ENCODE measurements around the gene ATP8A2. TPM values are rescaled to one million over a fixed set of nuclear protein-coding genes. Genes with fewer than 3 reads are reported as not detected.

The ATP8A2 gene
- total and polyA plus RNA-seq, 2 of the 8 experiments (the other 6 are each of a cell fraction or from before 2014, with no cell fraction given), result 2.4 to 8.3 TPM

DNA sequence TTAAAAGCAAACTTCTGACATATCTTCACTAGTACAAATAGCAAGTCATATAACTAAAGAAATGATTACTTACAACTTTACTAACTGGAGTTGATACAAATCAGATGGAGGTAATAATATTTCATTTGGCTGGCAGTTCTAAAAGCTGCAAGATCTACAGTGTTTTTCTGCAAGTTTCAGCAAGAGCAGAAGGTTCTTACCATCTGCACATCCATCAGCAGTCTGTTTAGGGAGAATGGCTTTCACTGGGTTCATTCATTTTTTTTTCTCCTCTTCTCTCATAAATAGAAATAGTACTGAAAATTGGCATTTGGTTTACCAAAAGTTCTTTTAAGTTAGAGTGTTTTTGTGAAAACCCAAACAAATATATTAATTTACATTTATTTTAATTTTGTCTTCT, 683.1 kb downstream of the ATP8A2 start:
- FAIRE-seq, result no peak
- CTCF ChIA-PET (ENCODE audit: partially characterized antibody), result no interaction called here
- Histone ChIP-seq H3K4me1 (replicated peaks in 1 of 4; ENCODE audit: control insufficient read depth in 3 of 4, insufficient read depth in 4 of 4, low read length in 3 of 4) (peaks cover 0 to 3% (median 2%) of the 10 kb centered on the region in 4 experiments; a peak in 3 of 7 replicates), H2BK12ac (ENCODE audit: low read depth, low read length) (no peak overlapping the region), H3K79me2 (ENCODE audit: control insufficient read depth in 1 of 2, insufficient read depth in 2 of 2, low read length in 2 of 2) (no peaks in the 10 kb centered on the region), H4K8ac (ENCODE audit: extremely low read depth, insufficient read depth, low read length) (no peak overlapping the region), H3K36me3 (ENCODE audit: control insufficient read depth in 2 of 4, insufficient read depth in 4 of 4, low read length in 3 of 4) (no peaks in the 10 kb centered on the region), H3K4me2 (ENCODE audit: insufficient read depth in 1 of 2, low read depth in 2 of 2, low read length in 2 of 2) (no peak overlapping the region), H3K23me2 (ENCODE audit: low read depth, low read length) (peaks cover 14% of the 10 kb centered on the region; the same call in 1 of the 2 replicates), H3K9me3 (ENCODE audit: insufficient read depth in 2 of 2, low read depth in 1 of 2, low read length in 1 of 2) (no peaks in the 10 kb centered on the region), H4K91ac (replicated peaks; ENCODE audit: insufficient read length, low read length) (no peak overlapping the region), H4K5ac (ENCODE audit: insufficient read length, low read depth, low read length) (no peak overlapping the region), H3K79me1 (ENCODE audit: low read depth, low read length) (no peaks in the 10 kb centered on the region), H2AK5ac (ENCODE audit: low read depth, low read length) (no peak overlapping the region), H3K18ac (ENCODE audit: extremely low read depth, low read length) (no peak overlapping the region), H3K27ac (ENCODE audit: low read depth, low read length) (no peak overlapping the region), H3K14ac (ENCODE audit: insufficient read length) (no peak overlapping the region), H2BK5ac (ENCODE audit: low read depth, low read length) (no peak overlapping the region), H3K27me3 (replicated peaks in 1 of 4; ENCODE audit: control insufficient read depth in 3 of 4, extremely low read depth in 1 of 4, insufficient read depth in 3 of 4, low read length in 3 of 4) (peaks cover 9 to 28% (median 17%) of the 10 kb centered on the region in 4 experiments), H3K4me3 (ENCODE audit: extremely low read depth in 1 of 4, insufficient read depth in 2 of 4, low read depth in 3 of 4, low read length in 4 of 4) (no peak overlapping the region), H3K23ac (ENCODE audit: insufficient read length) (no peak overlapping the region), H3K56ac (replicated peaks; ENCODE audit: insufficient read length, low read depth, low read length) (no peak overlapping the region), H4K20me1 (replicated peaks in 1 of 2; ENCODE audit: control insufficient read depth in 1 of 2, insufficient read depth in 2 of 2, low read length in 2 of 2) (no peaks in the 10 kb centered on the region), H2AFZ (ENCODE audit: low read length) (no peak overlapping the region), H2BK20ac (ENCODE audit: low read length) (no peak overlapping the region), H2BK120ac (replicated peaks; ENCODE audit: low read depth, low read length) (no peak overlapping the region), H2BK15ac (ENCODE audit: low read length) (no peak overlapping the region), H3K4ac (replicated peaks; ENCODE audit: insufficient read length, low read depth, low read length) (no peak overlapping the region), H3K9ac (replicated peaks in 1 of 4; ENCODE audit: extremely low read depth in 1 of 4, low read depth in 3 of 4, low read length in 3 of 4) (no peak overlapping the region)
- no peak for TF ChIP-seq BCL11A (IDR thresholded peaks at IDR 0.05; ENCODE audit: low read depth in 2 of 2, low read length in 2 of 2)
- POLR2A ChIA-PET (ENCODE audit: partially characterized antibody), result no interaction called here
- DNase-seq (ENCODE audit: low read depth in 1 of 2, low spot score in 2 of 2), result no peak

All from H1 (cell line).